ENCODE data around the gene ALG12.

Gene ALG12

GRCh38 chr22:49910229-49911155, 7.7 kb downstream of the ALG12 start:
- DNase-seq, result no peak

- DNase-seq, result no peak
Measured at GRCh38 chr22:49909476-49910205, 8.6 kb downstream of the ALG12 start.

GRCh38 chr22:49907807-49908206, 10.4 kb downstream of the ALG12 start:
- DNase-seq, result no peak

GRCh38 chr22:49906799-49907290, 11.4 kb downstream of the ALG12 start:
- DNase-seq, result no peak

- no peak for DNase-seq
Measured at GRCh38 chr22:49906071-49906798, 12.0 kb downstream of the ALG12 start.

- DNase-seq, result no peak
Measured at GRCh38 chr22:49905465-49905864, 12.8 kb downstream of the ALG12 start.

- no peak for DNase-seq
Measured at GRCh38 chr22:49904040-49904369, 14.2 kb downstream of the ALG12 start.

- no peak for DNase-seq
Measured at GRCh38 chr22:49903322-49904039, 14.8 kb downstream of the ALG12 start.

GRCh38 chr22:49901457-49901856, 16.8 kb downstream of the ALG12 start:
- DNase-seq, result no peak

- DNase-seq, result no peak
Measured at GRCh38 chr22:49900441-49901230, 17.6 kb downstream of the ALG12 start.

- no peak for DNase-seq
Measured at GRCh38 chr22:49899530-49899929, 18.7 kb downstream of the ALG12 start.

GRCh38 chr22:49897015-49897684, 21.1 kb downstream of the ALG12 start:
- no peak for DNase-seq

GRCh38 chr22:49896201-49896600, 22.0 kb downstream of the ALG12 start:
- DNase-seq, result no peak

- no peak for DNase-seq
Measured at GRCh38 chr22:49894322-49895054, 23.8 kb downstream of the ALG12 start.

- no peak for DNase-seq
Measured at GRCh38 chr22:49893025-49893424, 25.2 kb downstream of the ALG12 start.

GRCh38 chr22:49892226-49892899, 25.9 kb downstream of the ALG12 start:
- no peak for DNase-seq

- no peak for DNase-seq
Measured at GRCh38 chr22:49889071-49889470, 29.2 kb downstream of the ALG12 start.

- no peak for DNase-seq
Measured at GRCh38 chr22:49887702-49888101, 30.5 kb downstream of the ALG12 start.

- no peak for DNase-seq
Measured at GRCh38 chr22:49887064-49887451, 31.2 kb downstream of the ALG12 start.

Measured in NCI-H187 (cell line).